HG03095 (cell line): ENCODE data around the gene ABCB7.
"Not testable (repeated sequence)": the region's sequence is repeated elsewhere in the genome, so short reads cannot be mapped to it uniquely, and the experiment has no call there.

Source experiments
- ATAC-seq: cut with Tn5 transposase; IDR thresholded peaks from one replicate; pipeline ENCODE4 v1.9.1; 2021; ENCODE audit warnings: moderate library complexity; ENCODE audit not compliant: unreplicated experiment

ABCB7 gene

GRCh38 chrX:75155827-75156525 lies at the start of gene ABCB7:
Gene ABCB7, minus strand, starts transcription at chrX:75156283. Its CDS starts 11 bp downstream, at chrX:75156272.
- peak; percentile 90 for ATAC-seq

GRCh38 chrX:75188415-75189206 lies 32.5 kb upstream of the ABCB7 start:
- ATAC-seq, result not testable (repeated sequence)

- no peak for ATAC-seq
Measured at GRCh38 chrX:75181721-75182120, 25.6 kb upstream of the ABCB7 start.

GRCh38 chrX:75179536-75180293 lies 23.6 kb upstream of the ABCB7 start:
- not testable (repeated sequence) for ATAC-seq

GRCh38 chrX:75172257-75172890 lies 16.3 kb upstream of the ABCB7 start:
- ATAC-seq, result not testable (repeated sequence)

- ATAC-seq, result no peak
Measured at GRCh38 chrX:75158054-75158453, 2.0 kb upstream of the ABCB7 start.

GRCh38 chrX:75156531-75156945 lies 455 bp upstream of the ABCB7 start:
- no peak for ATAC-seq

- peak; percentile 44 for ATAC-seq
Measured at GRCh38 chrX:75155447-75155826, 646 bp downstream of the ABCB7 start.

GRCh38 chrX:75154871-75155270 lies 1.2 kb downstream of the ABCB7 start:
- no peak for ATAC-seq

- ATAC-seq, result no peak
Measured at GRCh38 chrX:75151827-75152592, 4.1 kb downstream of the ABCB7 start.

- no peak for ATAC-seq
Measured at GRCh38 chrX:75149654-75150053, 6.4 kb downstream of the ABCB7 start.

- no peak for ATAC-seq
Measured at GRCh38 chrX:75132672-75133071, 23.4 kb downstream of the ABCB7 start.

- ATAC-seq, result no peak
Measured at GRCh38 chrX:75131973-75132627, 24.0 kb downstream of the ABCB7 start.

GRCh38 chrX:75129069-75129468 lies 27.0 kb downstream of the ABCB7 start:
- not testable (repeated sequence) for ATAC-seq

- no peak for ATAC-seq
Measured at GRCh38 chrX:75118296-75118695, 37.8 kb downstream of the ABCB7 start.

GRCh38 chrX:75115707-75116413 lies 40.2 kb downstream of the ABCB7 start:
- no peak for ATAC-seq

- ATAC-seq, result no peak
Measured at GRCh38 chrX:75114638-75115037, 41.4 kb downstream of the ABCB7 start.

GRCh38 chrX:75113664-75114063 lies 42.4 kb downstream of the ABCB7 start:
- ATAC-seq, result no peak

- ATAC-seq, result no peak
Measured at GRCh38 chrX:75107863-75108509, 48.1 kb downstream of the ABCB7 start.
